H1 (cell line): ENCODE data around the gene CTCF. TPM values are rescaled to one million over a fixed set of nuclear protein-coding genes. Genes with fewer than 3 reads are reported as not detected.

ENCODE experiments used
- CTCF ChIA-PET: fragments of 300-600 bp; sonication (Branson Sonifier 250); formaldehyde crosslinking; loops from one replicate; lab custom pipeline; 2021; ENCODE audit not compliant: partially characterized antibody; lab: Charles Lee
- POLR2A ChIA-PET: fragments of 300-600 bp; sonication (Branson Sonifier 250); formaldehyde crosslinking; loops from one replicate; lab custom pipeline; 2021; ENCODE audit warnings: inconsistent platforms; ENCODE audit not compliant: partially characterized antibody; lab: Charles Lee
- DNase-seq, 2 experiments: peaks; one replicate each; pipeline versions ENCODE4 v3.0.0 to v3.0.0-alpha.2; 2010 to 2022; ENCODE audit warnings: low spot score in 2 of 2, low read depth in 1 of 2, mixed read lengths in 1 of 2
- FAIRE-seq: peaks from 2 replicates; lab custom pipeline; 2011; peaks lifted over from hg19 to GRCh38; lab: Jason Lieb, UNC
- H2AFZ ChIP-seq: 2 replicates; pipeline ENCODE4 v1.8.1; 2012; ENCODE audit warnings: low read length, inconsistent platforms
- H2AK5ac ChIP-seq: 2 replicates; pipeline ENCODE4 v1.6.1; 2013; ENCODE audit warnings: low read depth, low read length
- H2BK120ac ChIP-seq: replicated peaks from 2 replicates; pipeline ENCODE3; 2013; ENCODE audit warnings: low read depth, low read length, inconsistent platforms
- H2BK12ac ChIP-seq: 2 replicates; pipeline ENCODE4 v1.6.1; 2013; ENCODE audit warnings: low read depth, low read length
- H2BK15ac ChIP-seq: 2 replicates; pipeline ENCODE4 v1.6.1; 2013; ENCODE audit warnings: low read length
- H2BK20ac ChIP-seq: 2 replicates; pipeline ENCODE4 v1.6.1; 2013; ENCODE audit warnings: low read length
- H2BK5ac ChIP-seq: 2 replicates; pipeline ENCODE4 v1.6.1; 2013; ENCODE audit warnings: low read depth, low read length
- H3K14ac ChIP-seq: 2 replicates; pipeline ENCODE4 v1.6.1; 2013; ENCODE audit warnings: inconsistent platforms; ENCODE audit not compliant: insufficient read length
- H3K18ac ChIP-seq: 2 replicates; pipeline ENCODE4 v1.6.1; 2013; ENCODE audit warnings: low read length; ENCODE audit errors: extremely low read depth
- H3K23ac ChIP-seq: 2 replicates; pipeline ENCODE4 v1.6.1; 2013; ENCODE audit warnings: inconsistent platforms; ENCODE audit not compliant: insufficient read length
- H3K23me2 ChIP-seq: 2 replicates; pipeline ENCODE4 v1.6.1; 2013; ENCODE audit warnings: low read depth, low read length
- H3K27ac ChIP-seq: 2 replicates; pipeline ENCODE4 v1.6.1; 2011; ENCODE audit warnings: low read depth, low read length, inconsistent platforms
- H3K27me3 ChIP-seq, 4 experiments: replicated peaks in 1 of 4; 1 replicate in 1 of 4; 2 replicates in 3 of 4; pipeline versions ENCODE4 v1.6.1 to v1.8.1; 2011 to 2013; ENCODE audit warnings: low read length in 3 of 4, mild to moderate bottlenecking in 3 of 4, inconsistent platforms in 2 of 4, mixed read lengths in 2 of 4, moderate library complexity in 1 of 4; ENCODE audit not compliant: control insufficient read depth in 3 of 4, insufficient read depth in 3 of 4; ENCODE audit errors: extremely low read depth in 1 of 4
- H3K36me3 ChIP-seq, 4 experiments: 2 replicates each; pipeline versions ENCODE4 v1.6.1 to v1.8.1; 2011 to 2013; ENCODE audit warnings: mild to moderate bottlenecking in 4 of 4, low read length in 3 of 4, moderate library complexity in 2 of 4, control low read depth in 1 of 4, inconsistent platforms in 1 of 4; ENCODE audit not compliant: insufficient read depth in 4 of 4, control insufficient read depth in 2 of 4
- H3K4ac ChIP-seq: replicated peaks from 2 replicates; pipeline ENCODE3; 2013; ENCODE audit warnings: low read length, low read depth, mixed read lengths, inconsistent platforms; ENCODE audit not compliant: insufficient read length
- H3K4me1 ChIP-seq, 4 experiments: replicated peaks in 1 of 4; 1 replicate in 1 of 4; 2 replicates in 3 of 4; pipeline versions ENCODE4 v1.6.1 to v1.8.1; 2011 to 2013; ENCODE audit warnings: low read length in 3 of 4, inconsistent platforms in 2 of 4, mixed read lengths in 1 of 4; ENCODE audit not compliant: insufficient read depth in 4 of 4, control insufficient read depth in 3 of 4
- H3K4me2 ChIP-seq, 2 experiments: 2 replicates each; pipeline versions ENCODE4 v1.6.1 to v1.8.1; 2011 to 2013; ENCODE audit warnings: low read depth in 2 of 2, low read length in 2 of 2, control low read depth in 1 of 2, inconsistent platforms in 1 of 2, mild to moderate bottlenecking in 1 of 2; ENCODE audit not compliant: insufficient read depth in 1 of 2
- H3K4me3 ChIP-seq, 4 experiments: fragments of 200-600, 300-600 bp in 1 of 4; sonication (generic), shearing (Covaris generic), sonication (Bioruptor Twin) in 1 of 4; 2 replicates each; pipeline versions ENCODE4 v1.5.1 to v1.8.1; 2011 to 2016; ENCODE audit warnings: low read length in 4 of 4, low read depth in 3 of 4, control low read depth in 2 of 4, inconsistent platforms in 2 of 4, mild to moderate bottlenecking in 2 of 4, mixed read lengths in 1 of 4, moderate library complexity in 1 of 4; ENCODE audit not compliant: insufficient read depth in 2 of 4; ENCODE audit errors: extremely low read depth in 1 of 4
- H3K56ac ChIP-seq: replicated peaks from 2 replicates; pipeline ENCODE3; 2013; ENCODE audit warnings: low read depth, mild to moderate bottlenecking, mixed read lengths, low read length, inconsistent platforms; ENCODE audit not compliant: insufficient read length
- H3K79me1 ChIP-seq: 2 replicates; pipeline ENCODE4 v1.6.1; 2013; ENCODE audit warnings: low read depth, low read length, control low read depth
- H3K79me2 ChIP-seq, 2 experiments: 2 replicates each; pipeline versions ENCODE4 v1.6.1 to v1.8.1; 2012 to 2013; ENCODE audit warnings: low read length in 2 of 2, mild to moderate bottlenecking in 2 of 2, inconsistent platforms in 1 of 2; ENCODE audit not compliant: insufficient read depth in 2 of 2, control insufficient read depth in 1 of 2
- H3K9ac ChIP-seq, 4 experiments: replicated peaks in 1 of 4; 1 replicate in 1 of 4; 2 replicates in 3 of 4; pipeline versions ENCODE4 v1.6.1 to v1.8.1; 2011 to 2013; ENCODE audit warnings: low read depth in 3 of 4, low read length in 3 of 4, control low read depth in 2 of 4, mild to moderate bottlenecking in 2 of 4, moderate library complexity in 2 of 4, inconsistent platforms in 1 of 4; ENCODE audit errors: extremely low read depth in 1 of 4
- H3K9me3 ChIP-seq, 2 experiments: 2 replicates each; pipeline versions ENCODE4 v1.6.1 to v1.8.1; 2012 to 2013; ENCODE audit warnings: mild to moderate bottlenecking in 2 of 2, moderate library complexity in 2 of 2, control low read depth in 1 of 2, inconsistent platforms in 1 of 2, low read depth in 1 of 2, low read length in 1 of 2, mixed read lengths in 1 of 2; ENCODE audit not compliant: insufficient read depth in 2 of 2
- H4K20me1 ChIP-seq, 2 experiments: replicated peaks in 1 of 2; 2 replicates each; pipeline versions ENCODE3 to v1.8.1; 2011 to 2013; ENCODE audit warnings: inconsistent platforms in 2 of 2, low read length in 2 of 2, mild to moderate bottlenecking in 1 of 2; ENCODE audit not compliant: insufficient read depth in 2 of 2, control insufficient read depth in 1 of 2
- H4K5ac ChIP-seq: 2 replicates; pipeline ENCODE4 v1.6.1; 2013; ENCODE audit warnings: low read length, low read depth, mixed read lengths, inconsistent platforms; ENCODE audit not compliant: insufficient read length
- H4K8ac ChIP-seq: 2 replicates; pipeline ENCODE4 v1.8.0; 2013; ENCODE audit warnings: mild to moderate bottlenecking, moderate library complexity, low read length, inconsistent platforms; ENCODE audit not compliant: insufficient read depth; ENCODE audit errors: extremely low read depth
- H4K91ac ChIP-seq: replicated peaks from 2 replicates; pipeline ENCODE3; 2013; ENCODE audit warnings: low read length, mixed read lengths, inconsistent platforms; ENCODE audit not compliant: insufficient read length
- BCL11A ChIP-seq, 2 experiments: IDR thresholded peaks; one replicate each; pipeline ENCODE4 v1.6.1; 2011; ENCODE audit warnings: low read depth in 2 of 2, low read length in 2 of 2, mild to moderate bottlenecking in 2 of 2
- CTBP2 ChIP-seq: IDR thresholded peaks from 2 replicates; pipeline ENCODE4 v1.7.0; 2011; ENCODE audit warnings: borderline replicate concordance, mild to moderate bottlenecking, moderate library complexity, mixed read lengths, low read length; ENCODE audit not compliant: insufficient read depth, insufficient read length
- HDAC6 ChIP-seq: IDR thresholded peaks from one replicate; pipeline ENCODE4 v1.7.1; 2012; ENCODE audit warnings: low read depth, mild to moderate bottlenecking, inconsistent platforms, low read length, moderate library complexity
- POLR2A ChIP-seq, 2 experiments: IDR thresholded peaks; 1 replicate in 1 of 2; 2 replicates in 1 of 2; pipeline ENCODE4 v1.6.1; 2011; ENCODE audit warnings: low read depth in 2 of 2, low read length in 2 of 2, mild to moderate bottlenecking in 2 of 2; ENCODE audit errors: control extremely low read depth in 1 of 2
- TCF12 ChIP-seq: IDR thresholded peaks from 2 replicates; pipeline ENCODE4 v1.6.1; 2011; ENCODE audit warnings: low read depth, mild to moderate bottlenecking, low read length
- WGBS, 2 experiments: shearing (Covaris generic) in 1 of 2; methylation state at CpG; one replicate each; pipeline versions ENCODE4 v1.1.6 to v1.1.7; 2013 to 2015; ENCODE audit warnings: low lambda C conversion rate in 2 of 2, mixed read lengths in 2 of 2, inconsistent platforms in 1 of 2, low coverage in 1 of 2, missing lambda C conversion rate in 1 of 2; ENCODE audit not compliant: insufficient replicate concordance in 2 of 2, insufficient coverage in 1 of 2, insufficient read length in 1 of 2; ENCODE audit errors: extremely low coverage in 1 of 2, missing lambda C conversion rate in 1 of 2; 5-methylcytosine and 5-hydroxymethylcytosine counted together
- polyA plus RNA-seq, 7 experiments: library from polyadenylated mRNA; depleted of rRNA in 3 of 7; stranded (reverse) in 5 of 7; unstranded in 2 of 7; fragments of >200 nt in 5 of 7; fragments of 200-250 nt in 2 of 7; gene quantifications; 1 replicate in 5 of 7; 2 replicates in 1 of 7; 4 replicates in 1 of 7; pipeline versions ENCODE4 v1.2.1 to v1.2.3, GENCODE V29; 2011 to 2013; ENCODE audit warnings: missing spikeins in 2 of 7, mixed read lengths in 2 of 7
- total RNA-seq: library from RNA; stranded (reverse); fragmentation: NEBNext Ultra II Directional; extraction: Animal tissue kit (Norgen Biotek cat#: 25700); gene quantifications from 2 replicates; pipeline ENCODE4 v1.2.1, GENCODE V29; 2021

The CTCF gene
- total and polyA plus RNA-seq, 2 of the 8 experiments (the other 6 are each of a cell fraction or from before 2014, with no cell fraction given): 32.4 to 66.0 TPM

DNA sequence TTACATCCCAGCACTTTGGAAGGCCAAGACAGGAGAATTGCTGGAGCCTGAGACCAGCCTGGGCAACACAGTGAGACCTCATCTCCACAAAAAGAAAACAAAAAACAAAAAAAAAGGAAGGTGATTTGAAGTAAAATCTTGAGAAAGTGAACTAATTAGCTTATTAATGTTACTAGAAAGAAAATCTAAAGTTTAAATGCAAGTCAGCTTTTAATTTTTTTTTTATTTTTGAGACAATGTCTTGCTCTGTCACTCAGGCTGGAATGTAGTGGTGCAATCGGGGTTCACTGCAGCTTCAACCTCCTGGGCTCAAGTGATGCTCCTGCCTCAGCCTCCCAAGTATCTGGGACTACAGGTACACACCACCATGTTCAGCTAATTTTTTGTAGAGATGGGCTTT lies 3.5 kb upstream of the CTCF start:
- no peaks in the 10 kb centered on the region for H3K27me3 ChIP-seq
- no peak overlapping the region for H3K23ac ChIP-seq
- no peak overlapping the region for H2BK12ac ChIP-seq
- no peak overlapping the region for H3K4me3 ChIP-seq
- H3K27ac ChIP-seq: no peak overlapping the region
- H3K14ac ChIP-seq: no peak overlapping the region
- H3K4ac ChIP-seq: no peak overlapping the region
- no peak overlapping the region for H2AK5ac ChIP-seq
- no peak overlapping the region for H3K18ac ChIP-seq
- CTCF ChIA-PET: interaction anchor here (0.6 to 10.4 kb wide), 8 partner anchors 11 to 278 kb away, joined by 3 to 108 read pairs (median 4); no protein-coding TSS in a partner anchor
- H3K9ac ChIP-seq: no peak overlapping the region
- peaks cover 2 to 28% of the 10 kb centered on the region in 2 experiments; a peak in 3 of 4 replicates for H3K79me2 ChIP-seq
- no peak overlapping the region for H3K56ac ChIP-seq
- peaks cover 3% of the 10 kb centered on the region for H3K23me2 ChIP-seq
- no peak overlapping the region for H3K4me2 ChIP-seq
- no peak overlapping the region for H2BK120ac ChIP-seq
- no peak overlapping the region for H2AFZ ChIP-seq
- peaks cover 0 to 4% (median 0%) of the 10 kb centered on the region in 4 experiments; a peak in 1 of 8 replicates for H3K36me3 ChIP-seq
- H4K5ac ChIP-seq: no peak overlapping the region
- H4K8ac ChIP-seq: no peak overlapping the region
- no peak for FAIRE-seq
- 93% methylated on average over 1 of the region's 1 CpG; no CpG with 5 or more reads in 1 of the 2 experiments for WGBS, 2 experiments
- H4K20me1 ChIP-seq: peaks cover 0 to 3% of the 10 kb centered on the region in 2 experiments
- peaks cover 10% of the 10 kb centered on the region for H3K79me1 ChIP-seq
- H2BK5ac ChIP-seq: no peak overlapping the region
- H2BK15ac ChIP-seq: no peak overlapping the region
- H4K91ac ChIP-seq: no peak overlapping the region
- no peak for DNase-seq
- H3K4me1 ChIP-seq: peaks cover 0 to 3% (median 1%) of the 10 kb centered on the region in 4 experiments; a peak in 3 of 7 replicates
- H2BK20ac ChIP-seq: no peak overlapping the region
- TF ChIP-seq HDAC6 (no peak), BCL11A (IDR thresholded peaks at IDR 0.05; ENCODE audit: low read depth in 2 of 2, low read length in 2 of 2) (no peak), POLR2A (IDR thresholded peaks at IDR 0.05; ENCODE audit: control extremely low read depth in 1 of 2, low read depth in 2 of 2, low read length in 2 of 2) (no peak), CTBP2 (no peak), TCF12 (no peak)
- POLR2A ChIA-PET: interaction anchor here (0.6 to 8.4 kb wide), 6 partner anchors 10 to 832 kb away, joined by 3 to 105 read pairs (median 3); partner anchors contain the start of gene CARMIL2
- no peaks in the 10 kb centered on the region for H3K9me3 ChIP-seq
